ENCODE data around the gene PARD3B.

- no peak for TF ChIP-seq YY1 (IDR thresholded peaks at IDR 0.05; ENCODE audit: insufficient read depth, insufficient read length)
- TF ChIP-seq ZNF274 (IDR thresholded peaks at IDR 0.05; ENCODE audit: low read depth, low read length): no peak
- no peak for TF ChIP-seq SUZ12 (IDR thresholded peaks at IDR 0.05; ENCODE audit: extremely low read depth, insufficient read depth, insufficient read length)
These were observed 14.8 kb upstream of the PARD3B start for GRCh38 chr2:204530464-204530805.

Data from NT2/D1 (cell line).